Measurements from ENCODE around the gene LYPD8.
"Not testable (repeated sequence)": the region's sequence is repeated elsewhere in the genome, so short reads cannot be mapped to it uniquely, and the experiment has no call there.

LYPD8 gene, protein sequence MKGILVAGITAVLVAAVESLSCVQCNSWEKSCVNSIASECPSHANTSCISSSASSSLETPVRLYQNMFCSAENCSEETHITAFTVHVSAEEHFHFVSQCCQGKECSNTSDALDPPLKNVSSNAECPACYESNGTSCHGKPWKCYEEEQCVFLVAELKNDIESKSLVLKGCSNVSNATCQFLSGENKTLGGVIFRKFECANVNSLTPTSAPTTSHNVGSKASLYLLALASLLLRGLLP

DNA sequence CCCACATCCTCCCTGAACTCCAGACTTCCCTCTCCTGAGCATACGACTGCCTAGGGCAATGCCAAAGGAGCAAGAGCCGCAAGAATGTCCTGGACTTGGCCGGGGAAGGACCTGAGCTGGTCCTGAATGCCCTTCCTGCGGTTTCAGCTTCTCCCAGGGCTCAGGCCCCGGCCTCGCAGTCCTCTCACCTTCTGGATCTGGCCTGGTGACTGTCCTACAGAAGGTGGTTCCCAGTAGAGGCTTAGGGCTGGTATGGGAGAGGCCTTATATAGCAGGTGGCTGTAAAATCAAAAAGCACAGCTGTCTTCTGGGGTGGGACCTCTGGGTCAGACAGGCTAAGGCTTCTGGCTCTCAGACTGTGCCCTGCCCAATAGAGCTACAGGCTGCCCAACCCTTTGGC, at the start of gene LYPD8:
Gene LYPD8 (minus strand): TSS at position 243 of the 400 bp plus-strand sequence. CDS start 4,678 bp downstream, outside the sequence.
- DNase-seq, result no peak

DNA sequence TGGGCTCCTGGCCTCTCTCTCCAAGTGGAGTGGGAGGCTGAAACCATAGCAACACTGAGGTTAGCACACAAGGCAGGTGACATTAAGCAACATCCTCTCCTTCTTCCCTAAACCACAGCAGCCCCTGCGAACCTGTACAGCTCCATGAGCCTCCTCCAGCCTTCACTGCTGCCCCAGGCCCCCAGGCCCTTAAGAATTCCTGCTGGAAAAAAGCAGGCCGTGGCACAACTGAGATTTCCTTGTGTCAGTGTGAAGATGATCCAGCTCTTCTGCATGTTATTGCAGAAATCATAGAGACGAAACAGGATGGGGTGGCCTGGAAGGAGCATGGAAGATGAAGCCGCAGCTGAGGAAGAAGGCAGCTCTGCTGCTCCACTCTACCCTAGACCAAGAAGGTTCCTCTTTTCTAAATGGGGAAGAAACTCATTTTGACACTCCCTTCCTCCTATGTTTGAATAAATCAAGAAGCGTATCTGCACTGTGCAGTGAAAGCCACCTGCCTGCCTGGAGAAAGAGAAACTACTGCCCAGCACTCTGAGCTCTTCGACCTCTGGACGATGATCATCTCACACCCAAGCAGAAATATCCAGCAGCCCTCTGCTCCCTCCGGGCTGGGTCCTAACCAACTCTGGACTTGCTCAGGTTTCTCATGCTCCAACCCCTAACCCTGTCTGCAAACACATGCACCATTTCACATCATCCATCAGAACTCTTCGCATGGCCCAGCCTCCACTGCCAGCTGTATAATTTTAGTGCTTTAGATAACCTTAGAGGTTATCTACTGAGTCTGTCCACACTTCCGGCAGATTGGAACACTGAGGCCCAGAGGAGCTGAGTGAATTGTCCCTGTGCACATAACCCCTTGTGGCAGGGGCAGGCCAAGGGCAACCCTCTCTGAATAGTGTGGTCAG, 49.5 kb upstream of the LYPD8 start:
- no peak for DNase-seq

DNA sequence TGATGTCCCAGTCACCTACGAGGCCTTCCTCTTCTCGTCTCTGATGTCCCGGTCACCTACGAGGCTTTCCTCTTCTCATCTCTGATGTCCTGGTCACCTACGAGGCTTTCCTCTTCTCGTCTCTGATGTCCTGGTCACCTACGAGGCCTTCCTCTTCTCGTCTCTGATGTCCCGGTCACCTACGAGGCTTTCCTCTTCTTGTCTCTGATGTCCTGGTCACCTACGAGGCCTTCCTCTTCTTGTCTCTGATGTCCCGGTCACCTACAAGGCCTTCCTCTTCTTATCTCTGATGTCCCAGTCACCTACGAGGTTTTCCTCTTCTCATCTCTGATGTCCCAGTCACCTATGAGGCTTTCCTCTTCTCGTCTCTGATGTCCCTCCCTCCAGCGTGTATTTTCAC, 47.9 kb upstream of the LYPD8 start:
- DNase-seq, result not testable (repeated sequence)

- no peak for DNase-seq
Observed at GRCh38 chr1:248802454-248802853, 46.9 kb upstream of the LYPD8 start.

DNA sequence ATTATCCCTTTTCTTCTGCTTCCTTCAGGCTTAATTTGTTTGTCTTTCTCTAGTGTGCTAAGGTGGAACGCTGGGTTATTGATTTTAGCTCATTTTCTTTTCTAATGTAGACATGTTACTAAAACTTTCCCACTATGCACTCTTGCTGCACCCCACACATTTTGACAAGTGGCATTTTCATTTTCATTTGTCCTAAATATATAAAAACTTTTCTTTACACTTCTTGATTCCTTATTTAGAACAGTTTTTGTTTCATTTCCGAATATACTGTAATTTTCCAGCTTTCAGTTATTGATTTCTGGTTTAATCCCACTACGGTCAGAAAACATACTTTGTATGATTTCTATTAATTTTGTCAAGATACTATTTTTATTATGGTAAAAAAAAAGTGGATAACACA, 44.9 kb upstream of the LYPD8 start:
- no peak for DNase-seq

- DNase-seq, result no peak
Observed at GRCh38 chr1:248798791-248799190, 43.2 kb upstream of the LYPD8 start.

GRCh38 chr1:248794663-248795062, 39.1 kb upstream of the LYPD8 start:
- DNase-seq, result not testable (repeated sequence)

- no peak for DNase-seq
Observed at GRCh38 chr1:248793592-248793991, 38.0 kb upstream of the LYPD8 start.

- DNase-seq, result no peak
Observed at GRCh38 chr1:248792342-248792741, 36.8 kb upstream of the LYPD8 start.

DNA sequence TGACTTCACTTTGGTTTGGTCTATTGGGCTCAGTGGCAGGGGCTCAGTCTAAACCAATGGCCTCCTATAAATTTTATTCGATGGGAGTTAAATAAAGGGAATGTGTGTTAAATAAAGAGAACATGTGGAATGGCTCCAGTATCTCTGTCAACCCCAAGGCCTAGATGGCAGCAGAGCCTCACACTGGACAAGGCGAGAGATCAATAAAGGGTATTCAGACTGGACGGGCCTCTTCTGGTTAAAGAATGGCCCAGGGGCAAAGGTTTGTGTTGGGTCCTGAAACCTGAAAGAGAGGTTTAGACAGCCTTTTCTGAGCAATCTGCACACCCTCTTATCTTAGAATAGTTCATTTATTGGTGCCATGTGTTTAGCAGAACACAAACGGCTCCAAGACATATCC, 35.5 kb upstream of the LYPD8 start:
- no peak for DNase-seq

- no peak for DNase-seq
Observed at GRCh38 chr1:248790456-248790855, 34.9 kb upstream of the LYPD8 start.

DNA sequence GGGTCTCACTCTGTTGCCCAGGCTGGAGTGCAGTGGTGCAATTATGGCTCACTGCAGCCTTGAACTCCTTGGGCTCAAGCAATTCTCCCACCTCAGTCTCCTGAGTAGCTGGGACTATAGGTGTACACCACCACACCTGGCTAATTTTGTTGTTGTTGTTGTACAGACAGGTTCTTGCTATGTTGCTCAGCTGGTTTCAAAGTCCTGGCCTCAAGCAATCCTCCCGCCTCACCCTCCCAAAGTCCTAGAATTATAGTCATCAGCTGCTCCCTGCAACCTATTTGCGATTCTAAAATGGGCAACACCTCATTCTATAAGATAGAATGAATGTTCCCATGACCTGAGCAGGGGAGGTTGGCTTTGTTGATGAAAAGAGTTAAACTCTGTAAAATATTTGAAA, 33.8 kb upstream of the LYPD8 start:
- not testable (repeated sequence) for DNase-seq

GRCh38 chr1:248788327-248788726, 32.8 kb upstream of the LYPD8 start:
- DNase-seq, result no peak

GRCh38 chr1:248787430-248787829, 31.9 kb upstream of the LYPD8 start:
- DNase-seq, result no peak

GRCh38 chr1:248786156-248786555, 30.6 kb upstream of the LYPD8 start:
- peak in 10 of 56 donors; percentile 1 to 32 (median 7) for DNase-seq

- no peak for DNase-seq
Observed at GRCh38 chr1:248783367-248783766, 27.8 kb upstream of the LYPD8 start.

GRCh38 chr1:248782416-248783141, 27.0 kb upstream of the LYPD8 start:
- DNase-seq, result no peak

DNA sequence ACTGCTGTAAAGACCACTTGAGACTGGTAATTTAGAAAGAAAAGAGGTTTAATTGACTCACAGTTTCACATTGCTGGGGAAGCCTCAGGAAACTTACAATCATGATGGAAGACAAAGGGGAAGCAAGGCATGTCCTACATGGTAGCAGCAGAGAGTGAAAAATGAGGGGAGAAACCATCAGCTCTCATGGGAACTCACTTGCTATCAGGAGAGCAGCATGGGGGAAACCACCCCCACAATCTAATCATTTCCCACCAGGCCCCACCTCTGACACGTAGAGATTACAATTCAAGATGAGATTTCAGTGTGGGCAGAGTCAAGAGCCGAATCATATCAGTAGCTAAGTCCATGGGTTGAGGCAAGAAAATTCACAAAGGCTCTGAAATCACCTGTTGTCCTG, 23.8 kb upstream of the LYPD8 start:
- no peak for DNase-seq

DNA sequence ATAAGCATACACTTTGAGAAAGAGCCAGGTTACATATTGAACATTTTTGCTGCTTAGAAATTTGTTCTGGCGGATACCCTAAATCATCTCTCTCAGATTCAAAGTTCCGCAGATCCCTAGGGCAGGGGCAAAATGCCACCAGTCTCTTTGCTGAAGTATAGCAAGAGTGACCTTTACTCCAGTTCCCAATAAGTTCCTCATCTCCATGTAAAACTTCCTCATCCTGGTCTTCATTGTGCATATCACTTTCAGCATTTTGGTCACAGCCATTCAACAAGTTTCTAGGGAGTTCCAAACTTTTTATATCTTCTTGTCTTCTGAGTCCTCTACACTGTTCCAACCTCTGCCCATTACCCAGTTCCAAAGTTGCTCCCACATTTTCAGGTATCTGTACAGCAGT, 23.3 kb upstream of the LYPD8 start:
- no peak for DNase-seq

GRCh38 chr1:248776991-248777390, 21.4 kb upstream of the LYPD8 start:
- DNase-seq, result no peak

DNA sequence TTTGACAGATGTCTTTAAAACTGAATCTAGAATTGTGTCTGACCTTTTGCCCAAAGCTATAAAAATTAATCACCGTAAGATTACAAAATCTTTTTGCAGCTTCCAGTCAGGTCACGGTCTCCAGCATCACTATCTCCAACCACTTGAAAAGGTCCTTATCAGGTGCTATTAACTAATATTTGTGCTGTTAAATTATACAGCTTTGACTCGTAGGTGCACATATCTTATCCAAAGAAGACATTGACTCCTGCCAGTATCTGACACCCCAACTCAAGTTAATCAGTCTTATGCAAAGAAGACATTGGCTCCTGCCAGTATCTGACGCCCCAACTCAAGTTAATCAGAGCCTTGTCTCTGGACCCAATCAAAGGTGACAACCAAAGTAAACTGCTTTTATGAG, 19.9 kb upstream of the LYPD8 start:
- no peak for DNase-seq

GRCh38 chr1:248759644-248760043, 4.1 kb upstream of the LYPD8 start:
- DNase-seq, result no peak

Measured in nucleus accumbens (tissue), 56 donors.